ENCODE data around the gene MYO9A.

DNA sequence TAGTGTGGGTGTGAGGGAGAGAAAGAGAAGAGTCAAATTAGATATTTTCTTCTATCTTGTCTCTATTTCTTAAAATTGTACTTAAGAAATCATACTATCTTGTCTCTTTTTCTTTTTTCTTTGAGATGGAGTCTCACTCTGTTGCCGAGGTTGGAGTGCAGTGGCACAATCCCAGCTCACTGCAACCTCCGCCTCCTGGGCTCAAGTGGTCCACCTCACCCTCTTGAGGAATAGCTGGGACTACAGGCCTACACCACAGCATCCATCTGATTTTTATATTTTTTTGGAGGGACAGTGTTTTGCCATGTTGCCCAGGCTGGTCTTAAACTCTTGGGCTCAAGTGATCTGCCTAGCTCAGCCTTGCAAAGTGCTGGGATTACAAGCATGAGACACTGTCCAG is 104.2 kb downstream of the MYO9A start:
- TF ChIP-seq, protein P1, sequence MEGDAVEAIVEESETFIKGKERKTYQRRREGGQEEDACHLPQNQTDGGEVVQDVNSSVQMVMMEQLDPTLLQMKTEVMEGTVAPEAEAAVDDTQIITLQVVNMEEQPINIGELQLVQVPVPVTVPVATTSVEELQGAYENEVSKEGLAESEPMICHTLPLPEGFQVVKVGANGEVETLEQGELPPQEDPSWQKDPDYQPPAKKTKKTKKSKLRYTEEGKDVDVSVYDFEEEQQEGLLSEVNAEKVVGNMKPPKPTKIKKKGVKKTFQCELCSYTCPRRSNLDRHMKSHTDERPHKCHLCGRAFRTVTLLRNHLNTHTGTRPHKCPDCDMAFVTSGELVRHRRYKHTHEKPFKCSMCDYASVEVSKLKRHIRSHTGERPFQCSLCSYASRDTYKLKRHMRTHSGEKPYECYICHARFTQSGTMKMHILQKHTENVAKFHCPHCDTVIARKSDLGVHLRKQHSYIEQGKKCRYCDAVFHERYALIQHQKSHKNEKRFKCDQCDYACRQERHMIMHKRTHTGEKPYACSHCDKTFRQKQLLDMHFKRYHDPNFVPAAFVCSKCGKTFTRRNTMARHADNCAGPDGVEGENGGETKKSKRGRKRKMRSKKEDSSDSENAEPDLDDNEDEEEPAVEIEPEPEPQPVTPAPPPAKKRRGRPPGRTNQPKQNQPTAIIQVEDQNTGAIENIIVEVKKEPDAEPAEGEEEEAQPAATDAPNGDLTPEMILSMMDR (IDR thresholded peaks at IDR 0.05), result no peak
- no peak for TF ChIP-seq POLR2A (IDR thresholded peaks at IDR 0.05)

All from thyroid gland (tissue), 4 donors.